ENCODE data around the gene NACC2.

The NACC2 gene

GRCh38 chr9:136115641-136116359, 20.7 kb upstream of the NACC2 start:
- TF ChIP-seq CTCF (IDR thresholded peaks at IDR 0.05; ENCODE audit: control insufficient read depth, insufficient read depth, low read depth, low read length, missing control alignments): no peak
- no peak for DNase-seq (ENCODE audit: low read depth)
- H3K4me3 ChIP-seq (ENCODE audit: control insufficient read depth, low read depth, low read length): no peak overlapping the region

GRCh38 chr9:136115206-136115605, 20.1 kb upstream of the NACC2 start:
- H3K4me3 ChIP-seq (ENCODE audit: control insufficient read depth, low read depth, low read length): no peak overlapping the region
- DNase-seq (ENCODE audit: low read depth): no peak
- no peak for TF ChIP-seq CTCF (IDR thresholded peaks at IDR 0.05; ENCODE audit: control insufficient read depth, insufficient read depth, low read depth, low read length, missing control alignments)

DNA sequence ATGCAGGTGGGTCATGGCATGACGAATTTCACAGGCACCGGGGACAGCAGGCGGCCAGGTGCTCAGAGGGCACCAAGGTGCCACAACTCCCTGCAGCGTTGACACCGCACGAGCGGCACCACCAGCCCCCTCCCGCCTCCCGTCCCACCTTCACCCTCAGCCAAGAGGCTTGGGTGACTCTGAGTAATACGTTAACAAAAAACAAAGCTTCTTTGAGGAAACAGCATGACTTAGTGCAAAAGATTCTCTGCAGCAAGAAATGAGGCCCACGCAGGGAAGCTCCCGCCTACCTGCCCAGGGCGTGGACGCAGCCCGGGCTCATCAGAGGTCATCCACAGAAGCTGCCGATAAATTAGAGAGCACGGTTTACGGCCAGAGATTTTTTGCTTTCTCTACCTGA, 19.5 kb upstream of the NACC2 start:
- no peak for TF ChIP-seq CTCF (IDR thresholded peaks at IDR 0.05; ENCODE audit: control insufficient read depth, insufficient read depth, low read depth, low read length, missing control alignments)
- no peak overlapping the region for H3K4me3 ChIP-seq (ENCODE audit: control insufficient read depth, low read depth, low read length)
- no peak for DNase-seq (ENCODE audit: low read depth)

DNA sequence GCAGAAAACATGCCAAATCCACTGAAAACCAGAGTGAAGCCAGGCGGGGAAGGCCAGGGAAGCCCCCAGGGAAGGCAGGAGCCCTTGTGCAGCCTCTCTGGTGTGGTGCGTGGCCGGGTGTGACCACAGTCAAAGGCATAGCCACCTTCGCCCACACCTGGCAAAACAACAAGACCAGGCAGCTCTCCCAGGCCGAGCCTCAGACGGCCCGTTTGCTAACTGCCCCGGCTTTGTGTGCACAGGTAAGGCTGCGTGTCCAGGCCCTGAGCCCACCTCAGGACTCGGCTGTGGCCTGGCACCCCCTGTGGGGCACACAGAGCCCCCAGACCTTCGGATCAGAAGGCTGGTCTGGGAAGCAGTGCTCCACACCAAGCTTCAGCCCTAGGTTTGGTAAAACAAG, 17.5 kb upstream of the NACC2 start:
- DNase-seq (ENCODE audit: low read depth): no peak
- H3K4me3 ChIP-seq (ENCODE audit: control insufficient read depth, low read depth, low read length): no peak overlapping the region
- TF ChIP-seq CTCF (IDR thresholded peaks at IDR 0.05; ENCODE audit: control insufficient read depth, insufficient read depth, low read depth, low read length, missing control alignments): no peak

GRCh38 chr9:136111910-136112309, 16.8 kb upstream of the NACC2 start:
- H3K4me3 ChIP-seq (ENCODE audit: control insufficient read depth, low read depth, low read length): no peak overlapping the region
- no peak for TF ChIP-seq CTCF (IDR thresholded peaks at IDR 0.05; ENCODE audit: control insufficient read depth, insufficient read depth, low read depth, low read length, missing control alignments)
- no peak for DNase-seq (ENCODE audit: low read depth)

- no peak for DNase-seq (ENCODE audit: low read depth)
- no peak overlapping the region for H3K4me3 ChIP-seq (ENCODE audit: control insufficient read depth, low read depth, low read length)
- no peak for TF ChIP-seq CTCF (IDR thresholded peaks at IDR 0.05; ENCODE audit: control insufficient read depth, insufficient read depth, low read depth, low read length, missing control alignments)
Measured at GRCh38 chr9:136111190-136111589, 16.1 kb upstream of the NACC2 start.
